GM12872 (cell line): ENCODE measurements around the gene SLC41A1.

Source experiments
- TF ChIP-seq, protein P1 (sequence below): IDR thresholded peaks from 3 replicates; pipeline ENCODE4 v1.5.1; 2011; ENCODE audit warnings: low read depth, mild to moderate bottlenecking, low read length, moderate library complexity; ENCODE audit not compliant: insufficient read depth

The SLC41A1 gene

DNA sequence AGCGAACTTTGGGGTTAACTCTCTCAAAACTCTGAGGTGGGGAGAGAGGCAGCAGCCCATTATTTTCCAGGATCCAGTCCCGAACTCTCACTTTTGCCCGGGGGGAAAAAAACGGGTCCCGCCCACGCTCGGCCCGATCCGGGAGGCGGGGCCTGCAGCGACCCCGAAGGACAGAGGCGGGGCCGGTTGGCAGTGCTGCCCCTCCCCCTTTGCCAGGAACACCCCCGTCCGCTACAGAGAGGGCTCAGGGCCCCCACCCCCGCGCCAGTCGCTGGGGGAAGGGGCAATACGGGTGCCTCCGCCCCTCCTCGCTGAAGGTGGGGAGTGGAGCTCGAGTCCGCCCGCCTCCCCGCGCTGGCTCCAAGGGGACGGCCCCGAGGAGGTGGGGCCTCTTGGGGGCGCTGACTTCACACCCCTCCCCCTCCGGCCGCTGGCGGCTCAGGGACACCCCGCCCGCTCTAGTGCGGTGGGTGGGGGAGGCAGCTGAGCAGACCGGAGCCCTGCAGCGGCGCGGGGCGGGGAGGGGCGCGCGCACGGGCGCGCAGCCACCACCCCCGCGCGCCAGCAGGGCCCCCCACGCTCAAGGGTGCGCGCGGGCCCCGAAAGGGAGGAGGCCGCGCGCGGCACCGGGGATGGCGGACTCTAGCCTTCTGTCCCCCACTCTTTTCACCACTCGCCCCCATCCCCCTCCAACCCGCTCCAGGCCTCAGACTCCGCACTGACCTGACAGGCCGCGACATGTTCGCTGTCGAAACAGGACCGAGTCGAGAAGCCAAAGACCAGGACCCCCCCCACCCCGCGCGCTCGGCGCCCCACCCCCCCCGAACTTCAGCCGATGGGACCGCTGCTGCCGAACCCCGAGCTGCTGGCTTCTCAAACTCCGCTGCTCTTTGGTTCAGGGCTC lies 63.5 kb downstream of the SLC41A1 start:
- TF ChIP-seq, protein P1, sequence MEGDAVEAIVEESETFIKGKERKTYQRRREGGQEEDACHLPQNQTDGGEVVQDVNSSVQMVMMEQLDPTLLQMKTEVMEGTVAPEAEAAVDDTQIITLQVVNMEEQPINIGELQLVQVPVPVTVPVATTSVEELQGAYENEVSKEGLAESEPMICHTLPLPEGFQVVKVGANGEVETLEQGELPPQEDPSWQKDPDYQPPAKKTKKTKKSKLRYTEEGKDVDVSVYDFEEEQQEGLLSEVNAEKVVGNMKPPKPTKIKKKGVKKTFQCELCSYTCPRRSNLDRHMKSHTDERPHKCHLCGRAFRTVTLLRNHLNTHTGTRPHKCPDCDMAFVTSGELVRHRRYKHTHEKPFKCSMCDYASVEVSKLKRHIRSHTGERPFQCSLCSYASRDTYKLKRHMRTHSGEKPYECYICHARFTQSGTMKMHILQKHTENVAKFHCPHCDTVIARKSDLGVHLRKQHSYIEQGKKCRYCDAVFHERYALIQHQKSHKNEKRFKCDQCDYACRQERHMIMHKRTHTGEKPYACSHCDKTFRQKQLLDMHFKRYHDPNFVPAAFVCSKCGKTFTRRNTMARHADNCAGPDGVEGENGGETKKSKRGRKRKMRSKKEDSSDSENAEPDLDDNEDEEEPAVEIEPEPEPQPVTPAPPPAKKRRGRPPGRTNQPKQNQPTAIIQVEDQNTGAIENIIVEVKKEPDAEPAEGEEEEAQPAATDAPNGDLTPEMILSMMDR: no peak

DNA sequence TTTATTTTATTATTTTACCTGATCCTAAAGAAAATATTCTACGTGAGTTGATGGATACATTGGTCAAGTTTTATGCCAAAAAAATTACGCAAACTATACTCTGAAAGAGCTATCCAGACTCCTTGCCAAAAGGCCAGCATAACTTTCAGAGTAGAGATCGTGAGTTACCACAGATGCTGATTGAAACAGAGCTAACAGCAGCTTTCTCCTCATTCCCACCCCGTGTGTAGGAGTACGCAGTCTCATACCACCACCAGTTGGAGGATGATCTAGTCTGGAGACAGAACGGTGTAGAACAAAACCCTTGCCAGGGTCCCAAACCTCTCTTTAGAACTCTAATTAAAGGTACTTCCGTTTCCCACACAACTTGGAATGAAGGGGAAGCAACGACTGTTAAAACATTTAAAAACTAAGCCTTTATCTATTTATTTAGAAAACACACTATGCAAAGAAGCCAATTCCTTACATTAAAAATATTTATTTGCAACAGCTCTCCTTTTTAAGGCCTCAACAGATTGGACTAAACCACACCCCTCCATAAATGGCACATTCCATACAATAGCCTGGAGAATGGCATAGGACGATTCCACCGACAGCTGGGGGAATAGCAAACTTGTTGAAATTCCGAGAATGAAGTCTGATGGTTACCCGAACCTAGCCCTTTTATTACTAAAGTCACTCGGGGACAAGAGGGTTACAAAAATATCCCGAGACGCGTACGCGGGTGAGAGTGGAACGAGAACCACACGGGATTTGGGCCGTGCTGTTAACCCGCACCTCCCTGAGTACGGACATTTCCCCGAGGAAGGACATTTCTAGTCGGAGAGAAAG lies 64.4 kb downstream of the SLC41A1 start:
- TF ChIP-seq, protein P1: no peak

DNA sequence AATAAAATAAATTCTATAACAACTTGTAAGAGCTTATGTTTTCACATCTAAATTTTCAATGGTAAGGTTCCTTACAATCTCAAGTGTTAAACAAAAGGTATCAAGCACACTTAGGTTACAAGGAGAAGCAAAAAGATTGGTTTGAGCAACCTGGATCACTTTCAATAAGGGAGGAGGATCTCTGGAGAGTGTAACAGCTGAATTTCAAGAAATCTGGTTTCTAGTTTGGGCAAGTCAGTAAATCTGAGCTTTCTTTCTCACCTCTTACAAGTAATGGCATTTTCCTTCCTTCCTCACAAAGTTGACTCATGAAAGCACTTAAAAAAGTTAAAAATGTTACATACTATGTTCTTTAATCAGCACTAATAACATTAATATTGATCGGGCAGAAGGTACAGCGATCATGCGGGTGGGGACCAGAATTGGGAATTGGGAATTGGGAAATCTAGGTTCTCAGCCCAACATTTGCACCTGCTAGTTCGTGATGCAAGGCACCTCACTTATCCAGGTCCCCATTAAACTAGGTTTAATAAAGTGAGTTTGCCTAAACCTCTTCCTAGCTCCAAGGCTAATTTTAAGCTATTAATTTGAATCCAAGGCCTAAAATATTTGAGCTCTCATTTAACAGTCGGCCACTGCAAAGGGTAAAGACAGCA lies 66.1 kb downstream of the SLC41A1 start:
- TF ChIP-seq, protein P1: no peak

GRCh38 chr1:205744403-205744802 lies 68.6 kb downstream of the SLC41A1 start:
- TF ChIP-seq, protein P1: no peak

DNA sequence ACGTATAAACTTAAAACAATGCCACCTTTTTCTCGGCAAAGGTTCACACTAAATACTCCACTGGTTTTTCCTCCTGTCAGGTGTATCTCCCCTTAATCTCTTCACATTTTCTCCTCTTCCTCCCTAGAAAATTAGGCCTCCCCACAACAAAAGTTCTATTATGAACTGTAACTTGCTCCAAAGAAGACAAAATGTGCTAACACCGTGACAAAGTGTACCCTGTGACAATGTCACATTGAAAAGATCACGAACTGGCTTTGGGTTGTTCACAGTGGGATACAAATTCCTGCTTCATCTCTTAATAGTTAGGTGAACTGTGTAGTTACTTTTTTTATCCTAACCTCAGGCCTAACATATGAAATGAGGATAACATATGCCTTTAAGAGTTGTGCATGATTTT lies 69.0 kb downstream of the SLC41A1 start:
- TF ChIP-seq, protein P1: no peak

- TF ChIP-seq, protein P1: no peak
These were observed 71.3 kb downstream of the SLC41A1 start for GRCh38 chr1:205741681-205742080.

- TF ChIP-seq, protein P1: peak; percentile 13; the same call in 1 of the 3 replicates
These were observed 73.4 kb downstream of the SLC41A1 start for GRCh38 chr1:205739348-205740160.
